Stimulated activated CD4-positive, alpha-beta T cell treated with anti-CD3 and anti-CD28 coated beads, Interleukin-2, amount 100 ng/mL, for 48 hours (primary cell): Measurements from ENCODE around the gene PPM1J.

Experiments used
- DNase-seq, 2 donors: peaks; one replicate each; pipeline ENCODE4 v3.0.0-alpha.2; 2020

PPM1J gene

GRCh38 chr1:112703706-112704105, 11.4 kb downstream of the PPM1J start:
- DNase-seq = no peak

GRCh38 chr1:112702420-112703261, 12.5 kb downstream of the PPM1J start:
- no peak for DNase-seq

GRCh38 chr1:112702067-112702395, 13.1 kb downstream of the PPM1J start:
- no peak for DNase-seq

- DNase-seq = no peak
Measured at GRCh38 chr1:112701227-112702066, 13.7 kb downstream of the PPM1J start.

- DNase-seq = peak in 1 of 2 donors; percentile 65
Measured at GRCh38 chr1:112700290-112701226, 14.6 kb downstream of the PPM1J start.

GRCh38 chr1:112699425-112700144, 15.5 kb downstream of the PPM1J start:
- DNase-seq = no peak

- DNase-seq = no peak
Measured at GRCh38 chr1:112698366-112699310, 16.5 kb downstream of the PPM1J start.

- no peak for DNase-seq
Measured at GRCh38 chr1:112697781-112698201, 17.3 kb downstream of the PPM1J start.

GRCh38 chr1:112696578-112697314, 18.4 kb downstream of the PPM1J start:
- no peak for DNase-seq

GRCh38 chr1:112695276-112695675, 19.9 kb downstream of the PPM1J start:
- DNase-seq = no peak

- DNase-seq = no peak
Measured at GRCh38 chr1:112694363-112694929, 20.7 kb downstream of the PPM1J start.

GRCh38 chr1:112693821-112694220, 21.3 kb downstream of the PPM1J start:
- DNase-seq = no peak

GRCh38 chr1:112692681-112693080, 22.5 kb downstream of the PPM1J start:
- DNase-seq = no peak

- DNase-seq = no peak
Measured at GRCh38 chr1:112689842-112690237, 25.3 kb downstream of the PPM1J start.

GRCh38 chr1:112689196-112689841, 25.8 kb downstream of the PPM1J start:
- no peak for DNase-seq

- no peak for DNase-seq
Measured at GRCh38 chr1:112688781-112689193, 26.3 kb downstream of the PPM1J start.

- no peak for DNase-seq
Measured at GRCh38 chr1:112687785-112688496, 27.2 kb downstream of the PPM1J start.

- no peak for DNase-seq
Measured at GRCh38 chr1:112687361-112687760, 27.8 kb downstream of the PPM1J start.

GRCh38 chr1:112686835-112687234, 28.3 kb downstream of the PPM1J start:
- no peak for DNase-seq
